SU-DHL-6 (cell line): Measurements from ENCODE around the gene SEMA4A.

Source experiments
- H2AFZ ChIP-seq: fragments of 200-600 bp; sonication (generic); 2 replicates; pipeline ENCODE4 v1.6.1; 2014; ENCODE audit warnings: low read depth, mild to moderate bottlenecking, moderate library complexity, mixed read lengths, antibody characterized with exemption, low read length; ENCODE audit not compliant: severe bottlenecking
- H3F3A ChIP-seq: fragments of 200-600 bp; shearing (Covaris generic); 2 replicates; pipeline ENCODE4 v1.6.0; 2016; ENCODE audit warnings: antibody characterized with exemption, mild to moderate bottlenecking; ENCODE audit not compliant: insufficient read depth
- H3K27ac ChIP-seq: fragments of 200-600 bp; sonication (generic); 2 replicates; pipeline ENCODE4 v1.5.1; 2016; ENCODE audit warnings: low read depth, mild to moderate bottlenecking, low read length, moderate library complexity, mixed read lengths
- H3K27me3 ChIP-seq: fragments of 200-600 bp; sonication (generic), shearing (Covaris generic); 2 replicates; pipeline ENCODE4 v1.6.0; 2014; ENCODE audit warnings: mild to moderate bottlenecking, low read length
- H3K36me3 ChIP-seq: fragments of 200-600 bp; sonication (generic); 2 replicates; pipeline ENCODE4 v1.6.1; 2014; ENCODE audit warnings: mild to moderate bottlenecking, low read length, mixed read lengths
- H3K4me2 ChIP-seq: fragments of 300-600, 200-600 bp; shearing (Covaris generic), sonication (generic); 2 replicates; pipeline ENCODE4 v1.6.0; 2014; ENCODE audit warnings: low read length, low read depth, mild to moderate bottlenecking; ENCODE audit not compliant: poor library complexity, severe bottlenecking
- H3K4me3 ChIP-seq: fragments of 200-600 bp; sonication (generic); 2 replicates; pipeline ENCODE4 v1.5.1; 2014; ENCODE audit warnings: antibody characterized with exemption, low read length, mild to moderate bottlenecking, mixed read lengths; ENCODE audit not compliant: insufficient read depth, poor library complexity, severe bottlenecking
- H3K79me2 ChIP-seq: fragments of 200-600 bp; sonication (generic); 2 replicates; pipeline ENCODE4 v1.6.1; 2014; ENCODE audit warnings: mild to moderate bottlenecking, low read length, moderate library complexity; ENCODE audit not compliant: insufficient read depth
- H3K9ac ChIP-seq: fragments of 200-600 bp; sonication (generic); 2 replicates; pipeline ENCODE4 v1.7.0; 2014; ENCODE audit warnings: mild to moderate bottlenecking, low read length
- H3K9me2 ChIP-seq: fragments of 200-600 bp; sonication (generic); replicated peaks from 2 replicates; pipeline ENCODE4 v1.6.1; 2014; ENCODE audit warnings: low read length; ENCODE audit not compliant: insufficient read depth
- H3K9me3 ChIP-seq: fragments of 200-600 bp; sonication (generic); 2 replicates; pipeline ENCODE4 v1.6.1; 2014; ENCODE audit warnings: low read length, mixed read lengths; ENCODE audit not compliant: insufficient read depth
- H4K20me1 ChIP-seq: fragments of 200-600 bp; sonication (generic); 2 replicates; pipeline ENCODE4 v1.6.1; 2014; ENCODE audit warnings: low read depth, mild to moderate bottlenecking, antibody characterized with exemption, low read length, moderate library complexity, mixed read lengths
- CTCF ChIP-seq: fragments of 200-600 bp; sonication (generic); IDR thresholded peaks from one replicate; pipeline ENCODE4 v1.5.1; 2017; ENCODE audit warnings: antibody characterized with exemption, mild to moderate bottlenecking, low read length, moderate library complexity; ENCODE audit not compliant: insufficient read depth, poor library complexity, severe bottlenecking
- EZH2phosphoT487 ChIP-seq: fragments of 200-600 bp; sonication (generic), shearing (Covaris generic); conservative IDR thresholded peaks from 2 replicates; pipeline ENCODE4 v1.6.1; 2018; ENCODE audit warnings: mild to moderate bottlenecking, antibody characterized with exemption, low read length, moderate library complexity, mixed read lengths

Gene SEMA4A

GRCh38 chr1:156146769-156147405 lies 6.5 kb upstream of the SEMA4A start:
- Histone ChIP-seq H3K36me3 (no peaks in the 10 kb centered on the region), H3K4me3 (no peak overlapping the region), H3K9ac (peak overlapping the region; percentile 67), H3K27ac (peak overlapping the region; percentile 94), H3K79me2 (no peaks in the 10 kb centered on the region; the same call in 1 of the 2 replicates), H3K27me3 (no peaks in the 10 kb centered on the region), H3K4me2 (peak overlapping the region; percentile 98), H3K9me2 (no peaks in the 10 kb centered on the region), H3K9me3 (no peaks in the 10 kb centered on the region), H2AFZ (peak overlapping the region; percentile 65), H4K20me1 (no peaks in the 10 kb centered on the region), H3F3A (peaks cover 47% of the 10 kb centered on the region)
- no peak for TF ChIP-seq CTCF
- no peak for TF ChIP-seq EZH2phosphoT487

GRCh38 chr1:156148216-156148615 lies 5.2 kb upstream of the SEMA4A start:
- no peaks in the 10 kb centered on the region for H3K36me3 ChIP-seq
- TF ChIP-seq EZH2phosphoT487 (no peak), CTCF (no peak)
- no peaks in the 10 kb centered on the region for H4K20me1 ChIP-seq
- peak overlapping the region; percentile 98 for H3K4me2 ChIP-seq
- H3K9me2 ChIP-seq: no peaks in the 10 kb centered on the region
- peak overlapping the region; percentile 46 for H2AFZ ChIP-seq
- peak overlapping the region; percentile 94 for H3K27ac ChIP-seq
- no peaks in the 10 kb centered on the region for H3K9me3 ChIP-seq
- H3K4me3 ChIP-seq: no peak overlapping the region
- peaks cover 13% of the 10 kb centered on the region for H3K79me2 ChIP-seq
- peaks cover 56% of the 10 kb centered on the region for H3F3A ChIP-seq
- no peaks in the 10 kb centered on the region for H3K27me3 ChIP-seq
- H3K9ac ChIP-seq: peak overlapping the region; percentile 67

GRCh38 chr1:156149374-156150332 lies 3.7 kb upstream of the SEMA4A start:
- peak overlapping the region; percentile 62 for H3K4me3 ChIP-seq
- H3K36me3 ChIP-seq: no peaks in the 10 kb centered on the region
- peak overlapping the region; percentile 67 for H3K9ac ChIP-seq
- H3K4me2 ChIP-seq: peak overlapping the region; percentile 98
- H3K27me3 ChIP-seq: no peaks in the 10 kb centered on the region
- H3K9me2 ChIP-seq: no peaks in the 10 kb centered on the region
- peaks cover 24% of the 10 kb centered on the region for H3K79me2 ChIP-seq
- H3K27ac ChIP-seq: peak overlapping the region; percentile 94
- H4K20me1 ChIP-seq: no peaks in the 10 kb centered on the region
- no peak overlapping the region for H2AFZ ChIP-seq
- TF ChIP-seq CTCF (no peak), EZH2phosphoT487 (no peak)
- no peaks in the 10 kb centered on the region for H3K9me3 ChIP-seq
- peaks cover 61% of the 10 kb centered on the region for H3F3A ChIP-seq
